IMR-90 (cell line): ENCODE measurements around the gene RHOC.
"Not testable (repeated sequence)": the region's sequence is repeated elsewhere in the genome, so short reads cannot be mapped to it uniquely, and the experiment has no call there.

Source experiments
- POLR2A ChIP-seq: IDR thresholded peaks from 2 replicates; pipeline ENCODE4 v1.6.1; 2012; ENCODE audit warnings: mild to moderate bottlenecking, low read depth, low read length
- RFX5 ChIP-seq: IDR thresholded peaks from 2 replicates; pipeline ENCODE4 v1.8.0; 2012; ENCODE audit warnings: low read depth, mild to moderate bottlenecking, low read length, moderate library complexity
- TF ChIP-seq, protein P1 (sequence below): conservative IDR thresholded peaks from 2 replicates; pipeline ENCODE4 v1.5.1; 2012; ENCODE audit warnings: mild to moderate bottlenecking, low read depth, low read length, improper control_type of control experiment

DNA sequence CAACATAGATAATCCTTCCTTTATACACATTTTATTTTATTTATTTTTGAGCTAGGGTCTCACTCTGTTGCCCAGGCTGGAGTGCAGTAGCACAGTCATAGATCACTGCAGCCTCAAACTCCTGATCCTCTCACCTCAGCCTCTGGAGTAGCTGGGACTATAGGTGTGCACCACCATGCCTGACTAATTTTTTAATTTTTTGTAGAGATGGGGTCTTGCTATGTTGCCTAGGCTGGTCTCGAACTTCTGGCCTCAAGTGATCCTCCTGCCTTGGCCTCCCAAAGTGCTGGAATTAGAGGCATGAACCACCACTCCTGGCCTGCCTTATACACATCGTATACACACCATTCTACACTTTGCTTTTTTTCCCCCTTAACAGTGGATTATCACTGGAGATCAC lies 14.4 kb upstream of the RHOC start:
- TF ChIP-seq, protein P1, sequence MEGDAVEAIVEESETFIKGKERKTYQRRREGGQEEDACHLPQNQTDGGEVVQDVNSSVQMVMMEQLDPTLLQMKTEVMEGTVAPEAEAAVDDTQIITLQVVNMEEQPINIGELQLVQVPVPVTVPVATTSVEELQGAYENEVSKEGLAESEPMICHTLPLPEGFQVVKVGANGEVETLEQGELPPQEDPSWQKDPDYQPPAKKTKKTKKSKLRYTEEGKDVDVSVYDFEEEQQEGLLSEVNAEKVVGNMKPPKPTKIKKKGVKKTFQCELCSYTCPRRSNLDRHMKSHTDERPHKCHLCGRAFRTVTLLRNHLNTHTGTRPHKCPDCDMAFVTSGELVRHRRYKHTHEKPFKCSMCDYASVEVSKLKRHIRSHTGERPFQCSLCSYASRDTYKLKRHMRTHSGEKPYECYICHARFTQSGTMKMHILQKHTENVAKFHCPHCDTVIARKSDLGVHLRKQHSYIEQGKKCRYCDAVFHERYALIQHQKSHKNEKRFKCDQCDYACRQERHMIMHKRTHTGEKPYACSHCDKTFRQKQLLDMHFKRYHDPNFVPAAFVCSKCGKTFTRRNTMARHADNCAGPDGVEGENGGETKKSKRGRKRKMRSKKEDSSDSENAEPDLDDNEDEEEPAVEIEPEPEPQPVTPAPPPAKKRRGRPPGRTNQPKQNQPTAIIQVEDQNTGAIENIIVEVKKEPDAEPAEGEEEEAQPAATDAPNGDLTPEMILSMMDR = not testable (repeated sequence)
- not testable (repeated sequence) for TF ChIP-seq RFX5, POLR2A
